ENCODE measurements around the gene C19orf53. TPM values are rescaled to one million over a fixed set of nuclear protein-coding genes. Genes with fewer than 3 reads are reported as not detected.

The C19orf53 gene
- total and polyA plus RNA-seq, 2 of the 13 experiments (the other 11 are each of a cell fraction or from before 2014, with no cell fraction given), result 129 to 130 TPM

- TF ChIP-seq TBL1XR1 (IDR thresholded peaks at IDR 0.05; ENCODE audit: borderline replicate concordance, low read length, partially characterized antibody), result no peak
- TF ChIP-seq SMAD1 (CRISPR knock-in tag; IDR thresholded peaks at IDR 0.05; ENCODE audit: borderline replicate concordance, low read depth), result 0 out of 2 replicates have a peak, but pooled peaks have one; percentile 20
- no peak for TF ChIP-seq HMGXB3 (CRISPR knock-in tag; IDR thresholded peaks at IDR 0.05; ENCODE audit: borderline replicate concordance)
Observed at GRCh38 chr19:13784731-13785452, 10.6 kb downstream of the C19orf53 start (continued).

GRCh38 chr19:13788991-13789390 is 14.7 kb downstream of the C19orf53 start:
- ChIA-PET CTCF (ENCODE audit: low intra/inter-chr PET ratio, low total read pairs) (interaction anchor here (0.9 kb wide), 1 partner anchor 73 kb away, joined by 4 read pairs; no protein-coding TSS in a partner anchor), POLR2A (interaction anchor here (0.6 to 1.4 kb wide), 2 partner anchors 10 to 709 kb away, joined by 3 read pairs; no protein-coding TSS in a partner anchor)
- Histone ChIP-seq H2AFZ (ENCODE audit: low read length) (no peak overlapping the region), H3K4me1 (ENCODE audit: insufficient read depth, low read length) (peaks cover 29% of the 10 kb centered on the region), H3K9me3 (ENCODE audit: low read length) (no peaks in the 10 kb centered on the region), H3K4me2 (ENCODE audit: low read depth, low read length) (no peak overlapping the region), H3K27ac (ENCODE audit: extremely low read length, insufficient read depth, low read length) (no peak overlapping the region), H3K36me3 (replicated peaks in 1 of 2; ENCODE audit: control insufficient read depth in 1 of 2, insufficient read depth in 2 of 2, low read length in 2 of 2) (no peaks in the 10 kb centered on the region), H3K4me3 (replicated peaks in 1 of 3; ENCODE audit: insufficient read depth in 1 of 3, low read depth in 2 of 3, low read length in 3 of 3) (no peak overlapping the region), H3K79me2 (ENCODE audit: insufficient read depth, low read length) (no peaks in the 10 kb centered on the region), H3K27me3 (ENCODE audit: control insufficient read depth in 1 of 2, insufficient read depth in 2 of 2, low read length in 2 of 2) (0 out of 5 replicates have a peak, but pooled peaks cover 0 to 2% of the 10 kb centered on the region in 2 experiments), H3K9ac (ENCODE audit: insufficient read depth, low read depth, low read length) (no peak overlapping the region), H4K20me1 (ENCODE audit: insufficient read depth, low read length) (no peaks in the 10 kb centered on the region)
- ATAC-seq (no peak), FAIRE-seq (no peak), DNase-seq (ENCODE audit: low spot score) (no peak)
- in situ Hi-C loops (cut with HindIII; ENCODE audit: extremely low pct_ligation_motif_present, low pct_unique_long_range_greater_than_20kb) (no loop called here), intact Hi-C loops (cut with micrococcal nuclease; ENCODE audit: unreplicated experiment) (no loop called here)
- BruUV-seq (replicated peaks), result no TSS peak
- 38% methylated on average over 8 of the region's 8 CpGs for WGBS (ENCODE audit: low lambda C conversion rate)
- TF ChIP-seq, protein P1, sequence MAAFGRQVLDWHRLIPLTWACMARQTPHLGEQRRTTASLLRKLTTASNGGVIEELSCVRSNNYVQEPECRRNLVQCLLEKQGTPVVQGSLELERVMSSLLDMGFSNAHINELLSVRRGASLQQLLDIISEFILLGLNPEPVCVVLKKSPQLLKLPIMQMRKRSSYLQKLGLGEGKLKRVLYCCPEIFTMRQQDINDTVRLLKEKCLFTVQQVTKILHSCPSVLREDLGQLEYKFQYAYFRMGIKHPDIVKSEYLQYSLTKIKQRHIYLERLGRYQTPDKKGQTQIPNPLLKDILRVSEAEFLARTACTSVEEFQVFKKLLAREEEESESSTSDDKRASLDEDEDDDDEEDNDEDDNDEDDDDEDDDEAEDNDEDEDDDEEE (CRISPR knock-in tag; IDR thresholded peaks at IDR 0.05), result no peak
- TF ChIP-seq ZBTB20 (CRISPR knock-in tag; IDR thresholded peaks at IDR 0.05; ENCODE audit: borderline replicate concordance, low read depth) (no peak), SP140L (CRISPR knock-in tag; IDR thresholded peaks at IDR 0.05; ENCODE audit: borderline replicate concordance) (no peak), REXO4 (CRISPR knock-in tag; IDR thresholded peaks at IDR 0.05; ENCODE audit: borderline replicate concordance) (no peak), KLF13 (CRISPR knock-in tag; IDR thresholded peaks at IDR 0.05) (no peak), IRF2 (CRISPR knock-in tag; IDR thresholded peaks at IDR 0.05) (no peak), SIX4 (CRISPR knock-in tag; IDR thresholded peaks at IDR 0.05) (no peak), GTF2F1 (IDR thresholded peaks at IDR 0.05; ENCODE audit: low read length) (no peak), ATF2 (CRISPR knock-in tag; IDR thresholded peaks at IDR 0.05) (no peak), NFIB (CRISPR knock-in tag; IDR thresholded peaks at IDR 0.05; ENCODE audit: borderline replicate concordance) (no peak), SKI (IDR thresholded peaks at IDR 0.05; ENCODE audit: partially characterized antibody) (no peak), XRCC5 (optimal IDR thresholded peaks at IDR 0.05; ENCODE audit: low read length) (no peak), NR3C1 (CRISPR knock-in tag; IDR thresholded peaks at IDR 0.05) (no peak)

Measured in HepG2 (cell line).